CD4-positive, alpha-beta T cell treated with Interleukin-10 for 1 hour (primary cell): ENCODE measurements around the gene TNRC6C.
"Not testable (repeated sequence)": the region's sequence is repeated elsewhere in the genome, so short reads cannot be mapped to it uniquely, and the experiment has no call there.

Experiments used
- DNase-seq: peaks from one replicate; pipeline ENCODE4 v3.0.0-alpha.2; 2020

The TNRC6C gene

GRCh38 chr17:77965352-77965751, 6.8 kb downstream of the TNRC6C start:
- no peak for DNase-seq

- DNase-seq, result no peak
These were observed 8.0 kb downstream of the TNRC6C start for GRCh38 chr17:77966476-77966875.

- no peak for DNase-seq
These were observed 10.3 kb downstream of the TNRC6C start for GRCh38 chr17:77968788-77969187.

- DNase-seq, result not testable (repeated sequence)
These were observed 13.8 kb downstream of the TNRC6C start for GRCh38 chr17:77972271-77972670.

GRCh38 chr17:77973953-77974352, 15.4 kb downstream of the TNRC6C start:
- DNase-seq, result no peak

GRCh38 chr17:77974396-77974795, 15.9 kb downstream of the TNRC6C start:
- DNase-seq, result no peak

GRCh38 chr17:77982430-77982829, 23.9 kb downstream of the TNRC6C start:
- not testable (repeated sequence) for DNase-seq

GRCh38 chr17:77990301-77990700, 31.8 kb downstream of the TNRC6C start:
- DNase-seq, result no peak

GRCh38 chr17:77993735-77994134, 35.2 kb downstream of the TNRC6C start:
- not testable (repeated sequence) for DNase-seq

- no peak for DNase-seq
These were observed 36.8 kb downstream of the TNRC6C start for GRCh38 chr17:77995146-77995852.

GRCh38 chr17:77996256-77996655, 37.8 kb downstream of the TNRC6C start:
- no peak for DNase-seq

- DNase-seq, result no peak
These were observed 41.1 kb downstream of the TNRC6C start for GRCh38 chr17:77999413-78000173.

- no peak for DNase-seq
These were observed 41.8 kb downstream of the TNRC6C start for GRCh38 chr17:78000341-78000740.

GRCh38 chr17:78001182-78001581, 42.7 kb downstream of the TNRC6C start:
- DNase-seq, result no peak

- no peak for DNase-seq
These were observed 43.1 kb downstream of the TNRC6C start for GRCh38 chr17:78001612-78002011.

GRCh38 chr17:78002166-78002565, 43.7 kb downstream of the TNRC6C start:
- no peak for DNase-seq

- no peak for DNase-seq
These were observed 47.1 kb downstream of the TNRC6C start for GRCh38 chr17:78005452-78006171.

- no peak for DNase-seq
These were observed 47.8 kb downstream of the TNRC6C start for GRCh38 chr17:78006338-78006737.

GRCh38 chr17:78007647-78008046, 49.1 kb downstream of the TNRC6C start:
- DNase-seq, result no peak

GRCh38 chr17:78010759-78011158, 52.3 kb downstream of the TNRC6C start:
- DNase-seq, result peak; percentile 12

- DNase-seq, result no peak
These were observed 53.9 kb downstream of the TNRC6C start for GRCh38 chr17:78012428-78012827.

GRCh38 chr17:78013683-78014467, 55.4 kb downstream of the TNRC6C start:
- peak; percentile 75 for DNase-seq

- no peak for DNase-seq
These were observed 56.1 kb downstream of the TNRC6C start for GRCh38 chr17:78014646-78015045.
